ENCODE measurements around the gene FBXL4.

Gene FBXL4

GRCh38 chr6:98973571-98973970 is 25.8 kb upstream of the FBXL4 start:
- DNase-seq (ENCODE audit: low read depth), result no peak
- no peak overlapping the region for H3K4me3 ChIP-seq (ENCODE audit: control insufficient read depth, low read depth, low read length)
- TF ChIP-seq, protein P1, sequence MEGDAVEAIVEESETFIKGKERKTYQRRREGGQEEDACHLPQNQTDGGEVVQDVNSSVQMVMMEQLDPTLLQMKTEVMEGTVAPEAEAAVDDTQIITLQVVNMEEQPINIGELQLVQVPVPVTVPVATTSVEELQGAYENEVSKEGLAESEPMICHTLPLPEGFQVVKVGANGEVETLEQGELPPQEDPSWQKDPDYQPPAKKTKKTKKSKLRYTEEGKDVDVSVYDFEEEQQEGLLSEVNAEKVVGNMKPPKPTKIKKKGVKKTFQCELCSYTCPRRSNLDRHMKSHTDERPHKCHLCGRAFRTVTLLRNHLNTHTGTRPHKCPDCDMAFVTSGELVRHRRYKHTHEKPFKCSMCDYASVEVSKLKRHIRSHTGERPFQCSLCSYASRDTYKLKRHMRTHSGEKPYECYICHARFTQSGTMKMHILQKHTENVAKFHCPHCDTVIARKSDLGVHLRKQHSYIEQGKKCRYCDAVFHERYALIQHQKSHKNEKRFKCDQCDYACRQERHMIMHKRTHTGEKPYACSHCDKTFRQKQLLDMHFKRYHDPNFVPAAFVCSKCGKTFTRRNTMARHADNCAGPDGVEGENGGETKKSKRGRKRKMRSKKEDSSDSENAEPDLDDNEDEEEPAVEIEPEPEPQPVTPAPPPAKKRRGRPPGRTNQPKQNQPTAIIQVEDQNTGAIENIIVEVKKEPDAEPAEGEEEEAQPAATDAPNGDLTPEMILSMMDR (conservative IDR thresholded peaks at IDR 0.05; ENCODE audit: control insufficient read depth, insufficient read depth, low read depth, low read length), result no peak

DNA sequence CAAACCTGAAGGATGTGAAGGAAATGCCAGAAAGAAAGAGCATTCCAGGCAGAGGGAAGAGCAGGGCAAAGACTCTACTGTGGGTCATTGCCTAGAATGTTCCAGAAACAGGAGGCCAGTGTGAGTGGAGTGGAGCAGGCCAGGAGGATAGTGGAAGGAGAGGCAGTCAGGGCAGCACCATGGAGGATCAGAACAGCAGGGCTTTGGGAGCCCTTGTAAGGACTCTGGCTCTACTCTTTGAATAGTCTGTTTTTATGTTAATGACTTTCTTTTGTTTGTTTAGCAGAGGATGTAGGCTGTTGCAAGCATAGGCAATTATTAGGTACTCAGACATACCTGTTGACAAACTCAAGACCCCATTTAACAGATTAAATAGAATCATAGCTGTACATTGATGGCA is 23.6 kb upstream of the FBXL4 start:
- TF ChIP-seq, protein P1 (conservative IDR thresholded peaks at IDR 0.05; ENCODE audit: control insufficient read depth, insufficient read depth, low read depth, low read length), result no peak
- DNase-seq (ENCODE audit: low read depth), result no peak
- no peak overlapping the region for H3K4me3 ChIP-seq (ENCODE audit: control insufficient read depth, low read depth, low read length)

DNA sequence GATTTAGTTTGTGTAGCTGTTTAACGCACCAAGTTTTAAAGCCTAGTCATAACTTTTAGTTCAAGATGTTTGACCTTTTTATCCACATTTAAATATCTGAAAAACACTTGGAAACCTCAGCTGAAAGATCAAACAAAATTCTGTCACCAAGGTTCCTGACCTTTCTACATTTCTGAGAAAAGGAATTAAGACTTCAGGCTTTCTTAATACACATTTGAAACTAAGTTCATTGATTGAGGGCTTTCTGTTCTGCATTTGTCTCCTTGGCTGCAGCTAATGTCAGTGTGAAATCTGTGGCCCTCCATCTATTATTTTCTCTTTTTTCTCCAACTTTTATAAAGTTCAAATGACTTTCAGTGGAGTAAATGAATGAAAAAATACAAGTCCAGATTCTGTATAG is 22.7 kb upstream of the FBXL4 start:
- DNase-seq (ENCODE audit: low read depth), result no peak
- TF ChIP-seq, protein P1 (conservative IDR thresholded peaks at IDR 0.05; ENCODE audit: control insufficient read depth, insufficient read depth, low read depth, low read length), result no peak
- no peak overlapping the region for H3K4me3 ChIP-seq (ENCODE audit: control insufficient read depth, low read depth, low read length)

- no peak overlapping the region for H3K4me3 ChIP-seq (ENCODE audit: control insufficient read depth, low read depth, low read length)
- no peak for DNase-seq (ENCODE audit: low read depth)
- TF ChIP-seq, protein P1 (conservative IDR thresholded peaks at IDR 0.05; ENCODE audit: control insufficient read depth, insufficient read depth, low read depth, low read length), result no peak
Observed at GRCh38 chr6:98967616-98968015, 19.9 kb upstream of the FBXL4 start.

DNA sequence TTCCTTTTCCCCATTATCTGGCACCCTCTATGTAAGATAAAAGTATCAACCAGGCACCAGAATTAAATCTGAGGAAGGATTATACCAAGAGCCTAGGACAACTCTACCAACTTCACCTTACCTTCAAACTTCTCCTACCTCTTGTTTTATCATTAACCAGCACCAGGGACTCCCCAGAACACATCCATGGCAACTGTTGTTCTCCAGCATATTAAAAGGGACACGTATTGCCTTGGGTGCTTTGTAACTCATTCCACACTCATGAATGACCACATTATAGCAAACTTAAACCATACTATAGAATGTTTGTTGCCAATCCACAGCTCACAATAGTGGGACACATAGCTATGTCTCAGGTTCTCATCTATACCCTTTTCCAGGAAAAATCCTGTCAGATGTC is 11.9 kb upstream of the FBXL4 start:
- TF ChIP-seq, protein P1 (conservative IDR thresholded peaks at IDR 0.05; ENCODE audit: control insufficient read depth, insufficient read depth, low read depth, low read length), result no peak
- H3K4me3 ChIP-seq (ENCODE audit: control insufficient read depth, low read depth, low read length), result no peak overlapping the region
- no peak for DNase-seq (ENCODE audit: low read depth)

DNA sequence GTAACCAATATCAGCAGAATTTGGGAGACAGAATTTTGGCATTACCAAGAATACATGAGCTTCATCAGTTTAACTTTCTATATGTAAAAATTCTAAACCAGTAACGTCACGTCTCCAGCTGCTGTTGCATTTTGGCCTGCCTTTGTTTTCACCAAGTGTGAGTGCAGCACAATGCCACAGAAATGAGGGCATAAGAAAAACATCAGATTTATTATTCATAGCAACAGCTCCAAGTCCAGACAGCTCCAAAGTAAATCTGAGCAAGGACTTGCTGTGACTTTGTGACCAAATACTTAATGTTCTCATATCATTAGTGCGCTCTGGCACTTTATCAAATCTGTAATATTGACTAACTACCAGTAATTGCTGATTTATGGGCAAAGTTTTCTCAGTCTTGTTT is 11.0 kb upstream of the FBXL4 start:
- no peak overlapping the region for H3K4me3 ChIP-seq (ENCODE audit: control insufficient read depth, low read depth, low read length)
- no peak for DNase-seq (ENCODE audit: low read depth)
- TF ChIP-seq, protein P1 (conservative IDR thresholded peaks at IDR 0.05; ENCODE audit: control insufficient read depth, insufficient read depth, low read depth, low read length), result no peak

GRCh38 chr6:98957450-98957849 is 9.7 kb upstream of the FBXL4 start:
- peak; percentile 37 for DNase-seq (ENCODE audit: low read depth)
- TF ChIP-seq, protein P1 (conservative IDR thresholded peaks at IDR 0.05; ENCODE audit: control insufficient read depth, insufficient read depth, low read depth, low read length), result no peak
- H3K4me3 ChIP-seq (ENCODE audit: control insufficient read depth, low read depth, low read length), result no peak overlapping the region
